CD4-positive, alpha-beta T cell treated with Interleukin-2 at 100 ng/mL for 4 hours (primary cell): ENCODE measurements around the gene NOTCH1.
"Not testable (repeated sequence)": the region's sequence is repeated elsewhere in the genome, so short reads cannot be mapped to it uniquely, and the experiment has no call there.

Experiments
- DNase-seq: peaks from one replicate; pipeline ENCODE4 v3.0.0-alpha.2; 2020; ENCODE audit warnings: low spot score

The NOTCH1 gene

GRCh38 chr9:136545965-136546696 is at the start of gene NOTCH1:
Gene NOTCH1 (minus strand): TSS chr9:136546048. CDS start chr9:136545786, 262 bp downstream.
- peak; percentile 88 for DNase-seq

DNA sequence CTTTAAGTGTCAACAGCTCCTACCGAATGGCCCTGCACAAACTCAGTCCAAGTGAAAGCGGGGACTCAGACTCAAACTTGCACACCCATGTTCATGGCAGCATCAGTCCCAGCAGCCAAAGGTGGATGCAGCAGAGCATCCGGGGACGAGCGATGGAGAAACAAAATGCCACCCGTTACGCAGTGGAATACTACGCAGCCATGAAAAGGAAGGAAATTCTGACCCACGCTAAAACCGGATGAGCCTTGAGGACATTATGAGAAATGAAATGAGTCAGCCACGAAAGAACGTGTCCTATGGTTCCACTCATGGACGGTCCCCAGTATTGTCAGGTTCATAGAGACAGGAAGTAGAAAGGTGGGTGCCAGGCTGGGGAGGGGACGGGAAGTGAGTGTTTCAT is 48.6 kb upstream of the NOTCH1 start:
- no peak for DNase-seq

GRCh38 chr9:136593581-136593980 is 47.7 kb upstream of the NOTCH1 start:
- DNase-seq: no peak

GRCh38 chr9:136592666-136593065 is 46.8 kb upstream of the NOTCH1 start:
- DNase-seq: no peak

GRCh38 chr9:136590821-136591752 is 45.2 kb upstream of the NOTCH1 start:
- no peak for DNase-seq

DNA sequence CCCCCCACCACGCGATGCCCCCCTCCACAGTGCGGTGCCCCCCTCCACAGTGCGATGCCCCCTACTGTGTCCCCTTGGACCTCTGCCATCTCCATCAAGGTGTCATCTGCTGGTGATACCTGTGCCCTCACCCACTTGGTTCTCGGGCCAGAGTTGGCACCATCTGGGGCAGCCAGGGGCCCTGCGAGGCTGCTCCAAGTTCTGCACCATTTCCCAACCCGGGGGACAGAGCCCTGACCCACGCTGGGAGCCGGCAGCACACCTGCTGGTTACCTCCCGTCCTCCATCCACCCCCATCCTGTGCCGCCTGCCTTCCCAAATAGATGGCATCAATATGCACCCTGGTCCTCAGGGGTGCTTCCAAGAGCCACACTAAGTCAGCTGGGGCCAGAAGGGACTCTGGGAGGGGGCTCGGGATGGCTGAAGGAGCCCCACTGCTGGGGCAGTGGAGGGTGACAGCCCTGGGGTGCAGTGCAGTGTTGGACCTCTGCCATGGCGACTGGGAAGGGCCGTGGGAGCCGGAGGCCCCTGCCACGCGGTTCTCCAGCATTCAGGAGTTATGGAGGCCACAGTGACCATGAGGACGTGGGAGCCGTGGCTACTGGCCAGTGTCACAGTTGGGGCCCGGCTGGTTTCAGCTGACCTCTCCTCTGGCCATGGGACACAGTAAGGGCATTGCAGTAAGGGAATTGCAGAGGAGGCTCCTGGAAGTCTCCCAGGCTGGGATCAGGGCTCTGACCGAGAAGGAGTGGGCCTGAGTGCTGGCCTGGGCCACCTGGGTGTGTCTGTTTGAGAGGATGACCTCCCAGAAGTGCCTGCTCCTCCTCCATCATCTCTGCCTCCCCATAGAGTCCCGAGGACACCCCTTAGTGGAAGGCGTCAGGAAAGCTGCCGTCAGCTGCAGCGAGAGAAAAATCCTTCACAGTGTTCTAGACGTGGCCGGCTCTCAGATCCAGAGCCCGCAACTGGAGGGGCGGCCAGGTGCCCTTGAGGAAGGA is 44.2 kb upstream of the NOTCH1 start:
- DNase-seq: no peak

- DNase-seq: no peak
Measured at GRCh38 chr9:136588663-136589464, 43.0 kb upstream of the NOTCH1 start.

- DNase-seq: no peak
Measured at GRCh38 chr9:136587944-136588662, 42.3 kb upstream of the NOTCH1 start.

DNA sequence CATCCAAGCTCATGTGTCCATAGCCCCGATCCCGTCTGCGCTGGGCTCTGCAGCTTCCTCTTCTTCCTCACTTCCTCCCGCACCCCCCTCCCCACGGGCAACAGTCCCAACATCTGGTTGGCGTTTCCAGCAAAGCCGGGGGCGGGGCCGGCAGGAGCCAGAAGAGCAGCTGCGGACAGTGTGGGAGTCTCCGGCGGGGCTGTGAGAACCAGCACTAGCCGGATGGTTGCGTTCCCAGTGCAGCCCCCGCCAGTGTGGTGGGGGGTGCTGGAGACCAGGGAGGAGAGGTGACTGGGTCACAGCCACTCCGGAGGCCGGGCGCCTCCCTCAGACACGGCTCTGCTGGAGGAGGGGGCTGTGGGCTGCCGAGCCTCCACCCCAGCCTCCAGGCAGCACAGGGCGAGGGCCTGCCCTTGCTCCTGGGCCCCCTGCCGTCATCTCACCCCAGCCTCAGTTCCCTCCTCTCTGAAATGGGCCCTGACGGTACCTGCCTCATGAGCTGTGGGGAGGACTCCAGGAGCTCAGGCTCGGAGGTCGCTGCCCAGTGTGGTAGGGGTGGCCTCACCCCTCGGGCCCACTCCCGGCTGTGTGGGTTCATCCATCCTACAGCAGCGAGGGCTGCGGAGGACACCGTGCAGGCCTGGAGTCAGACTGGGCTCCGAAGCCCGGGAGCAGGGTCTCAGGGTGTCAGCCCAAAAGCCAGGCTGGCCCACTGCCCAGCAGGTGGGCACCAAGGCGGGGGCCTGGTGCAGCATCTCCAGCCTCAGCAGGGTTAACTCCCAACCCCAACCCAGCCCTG is 41.5 kb upstream of the NOTCH1 start:
- DNase-seq: no peak

GRCh38 chr9:136586391-136586953 is 40.6 kb upstream of the NOTCH1 start:
- DNase-seq: no peak

DNA sequence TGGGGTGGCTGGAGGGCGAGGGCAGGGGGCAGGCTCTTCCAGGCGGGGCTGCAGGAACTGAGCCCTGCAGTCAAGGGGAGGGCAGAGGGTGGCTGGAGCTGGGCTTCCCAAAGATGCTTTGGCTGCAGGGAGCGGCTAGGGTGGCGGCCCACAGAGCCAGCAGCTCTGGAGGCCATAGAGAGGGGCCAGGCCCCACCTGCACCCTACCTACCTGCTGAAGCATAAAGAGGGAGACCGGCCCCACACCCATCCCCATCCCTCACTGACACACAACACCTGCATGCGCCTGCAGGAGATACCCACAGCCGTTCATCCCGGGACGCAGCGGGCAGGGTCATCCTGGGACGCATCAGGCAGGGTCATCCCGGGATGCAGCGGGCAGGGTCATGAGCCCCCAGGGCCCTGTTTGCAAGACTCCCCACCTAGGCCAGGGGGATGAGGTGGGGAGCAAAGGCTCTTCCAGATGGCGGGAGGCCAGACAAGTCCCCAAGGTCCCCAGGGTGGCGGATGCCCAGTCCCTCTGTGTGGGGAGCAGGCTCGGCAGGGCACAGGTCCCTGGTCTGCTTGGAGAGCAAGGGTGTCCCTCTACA is 39.8 kb upstream of the NOTCH1 start:
- DNase-seq: no peak

- no peak for DNase-seq
Measured at GRCh38 chr9:136584934-136585333, 39.1 kb upstream of the NOTCH1 start.

DNA sequence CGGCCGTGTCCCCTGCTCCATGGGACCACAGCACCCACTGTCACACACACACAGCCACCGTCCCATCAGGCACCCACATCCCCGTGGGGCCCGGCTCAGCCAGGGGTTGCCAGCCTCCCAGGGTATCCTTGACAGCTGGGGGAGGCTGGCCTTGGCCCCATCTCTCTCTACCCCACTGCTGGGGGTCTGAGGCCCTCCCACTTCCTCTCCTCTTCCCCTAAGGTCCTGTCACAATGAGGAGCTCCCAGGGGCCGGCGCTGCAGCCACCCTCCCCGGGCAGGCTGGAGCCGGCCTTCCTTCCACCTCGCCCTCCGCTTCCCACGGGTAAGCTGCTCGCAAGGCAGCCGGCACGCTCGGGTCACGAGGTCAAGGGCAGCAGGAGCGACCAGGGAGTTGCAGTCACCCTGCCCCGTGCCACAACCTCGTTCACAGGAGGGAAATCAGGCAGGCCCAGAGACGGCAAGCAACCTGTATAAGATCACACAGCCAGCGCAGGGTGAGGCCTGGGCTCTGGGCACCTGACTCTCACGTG is 38.6 kb upstream of the NOTCH1 start:
- no peak for DNase-seq

- no peak for DNase-seq
Measured at GRCh38 chr9:136582977-136583735, 37.3 kb upstream of the NOTCH1 start.

GRCh38 chr9:136581614-136582447 is 36.0 kb upstream of the NOTCH1 start:
- DNase-seq: no peak

DNA sequence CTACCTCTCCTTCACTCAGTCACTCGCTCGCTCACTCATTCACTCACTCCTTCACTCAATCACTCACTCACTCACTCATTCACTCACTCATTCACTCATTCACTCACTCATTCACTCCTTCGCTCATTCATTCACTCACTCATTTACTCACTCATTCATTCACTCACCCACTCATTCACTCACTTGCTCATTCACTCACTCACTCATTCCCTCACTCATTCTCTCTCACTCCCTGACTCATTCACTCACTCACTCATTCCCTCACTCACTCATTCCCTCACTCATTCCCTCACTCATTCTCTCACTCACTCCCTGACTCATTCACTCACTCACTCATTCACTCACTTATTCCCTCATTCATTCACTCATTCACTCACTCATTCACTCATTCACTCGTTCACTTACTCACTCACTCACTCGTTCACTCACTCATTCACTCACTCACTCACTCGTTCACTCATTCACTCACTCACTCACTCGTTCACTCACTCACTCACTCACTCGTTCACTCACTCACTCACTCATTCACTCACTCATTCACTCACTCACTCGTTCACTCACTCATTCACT is 33.9 kb upstream of the NOTCH1 start:
- DNase-seq: not testable (repeated sequence)
